ENCODE data around the gene TENT4A.

TENT4A gene

GRCh38 chr5:6752782-6753181, 39.5 kb downstream of the TENT4A start:
- DNase-seq (ENCODE audit: low read depth): no peak

DNA sequence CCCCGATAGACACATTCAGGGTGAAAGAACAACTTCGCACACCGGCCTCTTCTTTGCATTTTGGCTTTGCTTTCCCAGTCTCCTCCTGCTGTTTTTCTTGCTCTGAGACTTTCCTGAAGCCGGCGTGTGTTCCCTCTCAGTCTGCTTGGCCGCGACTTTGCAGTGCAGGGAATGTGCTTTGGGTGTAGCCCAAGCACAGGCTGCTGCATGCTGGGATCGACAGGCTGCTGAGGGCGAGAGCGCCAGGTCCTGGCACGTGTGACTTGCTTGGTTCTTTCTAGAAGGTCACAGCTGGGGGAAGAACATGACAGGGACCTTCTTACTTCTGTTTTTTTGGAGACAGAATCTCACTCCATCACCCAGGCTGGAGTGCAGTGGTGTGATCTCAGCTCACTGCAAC, 40.6 kb downstream of the TENT4A start:
- no peak for DNase-seq (ENCODE audit: low read depth)

DNA sequence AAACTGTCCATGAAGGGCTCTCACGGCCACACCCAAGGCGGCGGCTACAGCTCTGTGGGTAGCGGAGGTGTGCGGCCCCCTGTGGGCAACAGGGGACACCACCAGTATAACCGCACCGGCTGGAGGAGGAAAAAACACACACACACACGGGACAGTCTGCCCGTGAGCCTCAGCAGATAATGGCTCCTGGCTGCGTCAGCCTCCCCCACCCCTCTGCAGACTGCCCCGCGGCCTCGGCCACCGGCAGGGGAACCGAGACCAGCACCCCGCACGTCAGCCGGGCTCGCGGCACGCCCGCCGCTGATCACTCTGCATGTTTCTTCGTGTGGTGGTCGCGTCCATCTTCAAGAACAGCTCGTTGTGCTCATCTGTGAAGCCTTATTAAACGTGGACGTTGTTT, 41.5 kb downstream of the TENT4A start:
- DNase-seq (ENCODE audit: low read depth): no peak

DNA sequence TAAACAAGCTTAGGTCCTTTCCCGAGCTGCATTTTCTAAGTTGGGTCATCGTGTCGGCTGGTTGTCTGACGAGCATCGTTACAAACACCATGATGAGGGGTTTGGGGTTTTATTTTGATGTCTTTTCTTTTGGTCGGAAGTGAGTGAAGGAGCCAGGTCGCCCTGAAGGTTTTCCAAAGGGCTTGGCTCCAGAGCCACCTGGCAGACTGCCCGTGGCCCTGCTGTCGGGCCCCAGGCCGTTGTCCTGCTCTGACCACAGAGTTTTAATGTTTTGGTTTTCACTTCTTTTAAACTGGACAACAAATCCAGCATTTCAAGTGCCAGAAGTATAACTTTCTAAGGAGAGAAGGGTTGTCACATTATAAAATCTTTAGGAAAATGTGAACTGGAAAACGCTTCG, 42.3 kb downstream of the TENT4A start:
- no peak for DNase-seq (ENCODE audit: low read depth)

- DNase-seq (ENCODE audit: low read depth): no peak
Measured at GRCh38 chr5:6755941-6756340, 42.7 kb downstream of the TENT4A start.

DNA sequence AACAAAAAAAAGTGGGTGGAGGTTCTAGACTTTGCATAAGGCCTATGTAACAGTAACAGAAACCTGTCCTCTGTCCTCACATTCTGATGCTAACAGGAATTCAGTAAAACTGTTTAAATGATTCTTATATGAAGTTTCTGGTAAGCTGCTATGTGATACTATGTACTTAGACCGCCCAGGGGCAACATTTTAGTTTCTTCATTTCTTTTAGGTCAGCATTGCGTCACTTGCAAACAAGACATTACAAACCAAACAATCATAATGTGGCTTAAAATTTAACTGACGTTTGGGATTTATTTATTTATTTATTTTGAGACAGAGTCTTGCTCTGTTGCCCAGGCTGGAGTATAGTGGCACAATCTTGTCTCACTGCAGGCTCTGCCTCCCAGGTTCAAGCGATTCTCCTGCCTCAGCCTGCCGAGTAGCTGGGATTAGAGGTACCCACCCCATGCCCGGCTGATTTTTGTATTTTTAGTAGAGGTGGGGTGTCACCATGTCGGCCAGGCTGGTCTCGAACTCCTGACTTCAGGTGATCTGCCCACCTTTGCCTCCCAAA, 44.3 kb downstream of the TENT4A start:
- DNase-seq (ENCODE audit: low read depth): no peak

GRCh38 chr5:6758236-6758635, 45.0 kb downstream of the TENT4A start:
- no peak for DNase-seq (ENCODE audit: low read depth)

DNA sequence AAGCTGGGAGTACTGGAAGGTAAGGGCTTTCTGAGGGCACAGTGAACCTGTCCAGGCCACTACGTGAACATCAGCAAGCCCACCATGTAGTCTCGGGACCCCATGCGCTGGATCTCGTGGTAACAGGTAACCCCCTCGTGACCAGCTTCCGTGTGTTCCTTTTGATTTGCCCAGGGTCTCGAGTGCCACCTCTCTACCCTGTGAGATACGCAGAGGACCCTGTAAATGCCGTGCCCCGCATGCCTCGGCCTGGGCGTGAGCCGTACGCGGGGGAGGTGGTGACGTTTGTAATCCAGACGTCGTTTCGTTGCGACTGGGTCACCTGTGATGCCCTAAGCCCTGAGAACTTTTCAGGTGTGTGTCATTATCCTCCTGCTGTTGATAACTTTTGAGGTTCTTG, 45.5 kb downstream of the TENT4A start:
- DNase-seq (ENCODE audit: low read depth): no peak

GRCh38 chr5:6759401-6759800, 46.2 kb downstream of the TENT4A start:
- DNase-seq (ENCODE audit: low read depth): peak; percentile 33

DNA sequence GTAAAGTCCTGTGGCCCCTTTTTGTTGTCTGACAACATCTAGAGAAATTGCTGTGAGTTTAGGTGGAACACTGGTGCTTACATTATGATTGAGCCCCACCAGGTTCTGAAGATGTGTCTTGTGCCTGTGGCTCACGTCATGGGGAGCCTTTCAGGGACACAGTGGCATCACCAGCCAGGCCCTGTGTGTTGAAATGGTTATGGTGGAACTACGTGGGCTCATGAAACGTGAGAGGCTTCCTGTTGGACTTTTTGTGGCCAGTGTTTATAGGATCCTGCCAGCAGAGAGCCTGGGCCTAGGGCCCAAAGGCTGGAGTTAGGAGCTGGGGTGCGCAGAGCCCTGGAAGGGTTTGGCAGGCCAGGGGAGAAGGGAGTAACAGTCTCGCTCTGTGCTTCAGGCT, 46.8 kb downstream of the TENT4A start:
- no peak for DNase-seq (ENCODE audit: low read depth)

DNA sequence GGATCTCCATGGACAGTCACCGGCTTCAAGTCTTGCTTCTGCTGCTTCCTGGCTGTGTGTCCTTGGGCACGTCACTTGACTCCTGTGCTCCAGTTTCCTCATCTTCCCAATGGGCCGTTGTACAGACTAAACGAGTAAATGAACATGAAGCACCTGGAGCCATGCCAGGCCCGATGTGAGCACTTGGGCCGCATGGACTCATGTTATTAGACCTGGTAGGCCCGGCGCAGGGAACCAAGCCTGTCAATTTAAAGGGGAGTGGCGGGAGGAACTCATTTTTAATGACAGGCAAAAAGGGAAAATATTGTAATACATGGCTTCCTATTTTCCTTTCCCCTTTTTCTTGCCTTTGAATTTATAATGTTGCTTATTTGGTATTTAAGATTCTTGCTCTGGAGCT, 47.5 kb downstream of the TENT4A start:
- no peak for DNase-seq (ENCODE audit: low read depth)

DNA sequence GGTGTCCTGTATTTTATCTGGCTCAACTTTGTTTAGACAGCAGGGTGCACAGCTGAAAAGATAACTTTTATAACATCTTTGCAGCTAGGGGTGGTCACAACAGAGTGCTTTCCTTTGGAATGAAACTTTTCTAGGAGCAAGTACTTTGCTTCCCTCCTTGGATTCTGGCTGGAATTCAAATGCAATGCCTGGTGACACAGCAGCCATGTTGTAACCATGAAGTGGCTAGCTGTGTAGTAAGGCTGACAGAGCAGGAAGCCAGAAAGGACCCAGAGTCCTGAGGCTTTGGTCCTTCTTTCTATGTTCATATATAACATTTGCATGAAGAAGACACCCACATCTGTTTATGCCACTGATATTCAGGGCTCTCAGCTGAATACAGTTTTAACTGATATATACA, 48.1 kb downstream of the TENT4A start:
- DNase-seq (ENCODE audit: low read depth): no peak

DNA sequence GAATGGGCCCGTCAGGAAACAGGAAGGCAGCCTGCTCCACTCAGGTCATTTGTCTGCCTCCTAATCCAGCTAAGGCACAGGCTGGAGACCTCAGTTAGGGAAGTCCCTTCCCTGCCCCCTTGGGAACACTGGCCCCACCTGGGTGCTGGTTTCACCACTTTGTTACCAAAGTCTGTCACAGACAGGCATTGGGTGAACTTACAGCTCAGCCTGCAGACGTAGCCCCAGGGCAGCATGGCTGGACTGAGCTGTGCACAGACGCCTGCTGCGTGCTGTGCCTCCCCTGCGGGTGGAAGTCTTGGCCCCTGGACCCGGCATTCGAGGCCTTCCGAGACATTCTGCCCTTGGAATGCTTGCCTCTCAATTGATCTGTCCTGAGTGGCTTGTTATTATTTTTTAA, 48.9 kb downstream of the TENT4A start:
- no peak for DNase-seq (ENCODE audit: low read depth)

GRCh38 chr5:6762697-6763096, 49.5 kb downstream of the TENT4A start:
- no peak for DNase-seq (ENCODE audit: low read depth)

- no peak for DNase-seq (ENCODE audit: low read depth)
Measured at GRCh38 chr5:6763191-6763590, 50.0 kb downstream of the TENT4A start.

GRCh38 chr5:6765612-6766525, 52.6 kb downstream of the TENT4A start:
- DNase-seq (ENCODE audit: low read depth): peak; percentile 77

GRCh38 chr5:6766604-6767093, 53.4 kb downstream of the TENT4A start:
- DNase-seq (ENCODE audit: low read depth): peak; percentile 80

DNA sequence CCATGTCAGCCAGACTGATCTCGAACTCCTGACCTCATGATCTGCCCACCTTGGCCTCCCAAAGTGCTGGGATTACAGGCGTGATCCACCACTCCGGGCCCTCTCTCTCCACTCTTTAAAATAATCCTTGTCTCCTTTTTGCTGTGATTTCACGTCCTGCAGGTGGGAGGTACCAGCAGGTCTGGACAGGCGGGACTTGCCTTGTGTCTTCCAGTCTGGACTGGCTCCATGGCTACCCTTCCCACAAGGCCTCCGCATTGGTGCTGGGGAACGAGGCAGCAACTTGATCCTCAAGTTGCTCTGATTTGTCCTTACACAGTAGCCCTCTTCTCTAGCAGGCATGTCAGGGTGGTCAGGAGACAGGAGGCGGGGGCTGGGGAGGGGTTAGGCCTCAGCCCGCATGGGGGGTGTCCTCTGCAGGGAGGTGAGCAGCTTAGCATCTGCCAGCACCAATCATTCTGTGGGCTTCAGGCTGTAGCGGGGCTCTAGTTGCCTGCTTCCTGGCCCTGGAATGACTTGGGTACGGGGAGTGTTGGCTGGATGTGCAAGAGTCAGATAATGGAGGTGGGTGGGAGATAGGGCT, 54.3 kb downstream of the TENT4A start:
- no peak for DNase-seq (ENCODE audit: low read depth)

GRCh38 chr5:6768590-6769230, 55.5 kb downstream of the TENT4A start:
- no peak for DNase-seq (ENCODE audit: low read depth)

- no peak for DNase-seq (ENCODE audit: low read depth)
Measured at GRCh38 chr5:6770826-6771607, 57.8 kb downstream of the TENT4A start.

- no peak for DNase-seq (ENCODE audit: low read depth)
Measured at GRCh38 chr5:6772886-6773285, 59.7 kb downstream of the TENT4A start.

All from ELR (cell line).